OCI-LY1 (cell line): ENCODE data around the gene SMIM1.
A peak's percentile ranks its signal among the peaks of the same experiment; 100 is the strongest.

Experiments used
- H2AFZ ChIP-seq: fragments of 200-600 bp; sonication (generic), shearing (Covaris generic); 2 replicates; pipeline ENCODE4 v1.6.0; 2014; ENCODE audit warnings: antibody characterized with exemption, mild to moderate bottlenecking, low read length
- H3F3A ChIP-seq: fragments of 200-600 bp; sonication (generic), shearing (Covaris generic); 2 replicates; pipeline ENCODE4 v1.6.0; 2014; ENCODE audit warnings: mild to moderate bottlenecking, antibody characterized with exemption, low read length, moderate library complexity; ENCODE audit not compliant: insufficient read depth
- H3K27ac ChIP-seq: fragments of 200-600 bp; sonication (generic); 2 replicates; pipeline ENCODE4 v1.5.1; 2014; ENCODE audit warnings: low read length, mixed run types, mild to moderate bottlenecking, low read depth; ENCODE audit not compliant: poor library complexity, severe bottlenecking
- H3K27me3 ChIP-seq: fragments of 200-600 bp; sonication (generic); 2 replicates; pipeline ENCODE4 v1.6.0; 2014; ENCODE audit warnings: antibody characterized with exemption, mild to moderate bottlenecking, low read length, moderate library complexity; ENCODE audit not compliant: insufficient read depth
- H3K36me3 ChIP-seq: fragments of 200-600 bp; sonication (generic); 2 replicates; pipeline ENCODE4 v1.6.1; 2014; ENCODE audit warnings: mild to moderate bottlenecking, antibody characterized with exemption, low read length, moderate library complexity, mixed read lengths; ENCODE audit not compliant: insufficient read depth
- H3K4me1 ChIP-seq: fragments of 200-600 bp; sonication (generic); 2 replicates; pipeline ENCODE4 v1.5.1; 2014; ENCODE audit warnings: mild to moderate bottlenecking, low read length, moderate library complexity; ENCODE audit not compliant: insufficient read depth, severe bottlenecking
- H3K4me2 ChIP-seq: fragments of 200-600 bp; sonication (generic), shearing (Covaris generic); 2 replicates; pipeline ENCODE4 v1.6.1; 2014; ENCODE audit warnings: low read length
- H3K4me3 ChIP-seq: fragments of 200-600 bp; sonication (generic); 2 replicates; pipeline ENCODE4 v1.5.1; 2014; ENCODE audit warnings: low read length, low read depth, mild to moderate bottlenecking, mixed read lengths; ENCODE audit not compliant: poor library complexity, severe bottlenecking
- H3K79me2 ChIP-seq: fragments of 200-600 bp; shearing (Covaris generic); 2 replicates; pipeline ENCODE4 v1.6.1; 2016; ENCODE audit warnings: mixed run types, low read length, mixed read lengths; ENCODE audit not compliant: insufficient read depth
- H3K9ac ChIP-seq: fragments of 200-600 bp; sonication (generic), shearing (Covaris generic); 2 replicates; pipeline ENCODE4 v1.6.1; 2014; ENCODE audit warnings: mild to moderate bottlenecking, low read length, mixed read lengths
- H3K9me2 ChIP-seq: fragments of 200-600 bp; sonication (generic), shearing (Covaris generic); 2 replicates; pipeline ENCODE4 v1.6.1; 2014; ENCODE audit warnings: low read depth, mild to moderate bottlenecking, low read length, mixed read lengths
- H3K9me3 ChIP-seq: fragments of 200-600 bp; shearing (Covaris generic); 2 replicates; pipeline ENCODE4 v1.6.1; 2014; ENCODE audit warnings: low read length, mixed read lengths
- H4K20me1 ChIP-seq: fragments of 200-600 bp; sonication (generic), shearing (Covaris generic); 2 replicates; pipeline ENCODE4 v1.6.0; 2016; ENCODE audit warnings: mild to moderate bottlenecking, low read length; ENCODE audit not compliant: insufficient read depth
- CTCF ChIP-seq: fragments of 200-600 bp; sonication (generic), shearing (Covaris generic); IDR thresholded peaks from 2 replicates; pipeline ENCODE4 v1.5.1; 2017; ENCODE audit warnings: mild to moderate bottlenecking, antibody characterized with exemption, low read length, moderate library complexity, mixed read lengths
- EZH2 ChIP-seq: fragments of 200-600 bp; sonication (generic), shearing (Covaris generic); IDR thresholded peaks from 2 replicates; pipeline ENCODE4 v1.8.0; 2017; ENCODE audit warnings: borderline replicate concordance, mixed run types, mild to moderate bottlenecking, antibody characterized with exemption, low read length, moderate library complexity, mixed read lengths

Gene SMIM1

GRCh38 chr1:3725366-3725765, 47.2 kb upstream of the SMIM1 start:
- Histone ChIP-seq H3K27me3 (peaks cover 12% of the 10 kb centered on the region; the same call in 1 of the 2 replicates), H3K4me1 (no peaks in the 10 kb centered on the region), H2AFZ (no peak overlapping the region), H3K9ac (no peak overlapping the region), H3K79me2 (no peaks in the 10 kb centered on the region), H3K4me3 (no peak overlapping the region), H3K36me3 (no peaks in the 10 kb centered on the region), H3F3A (no peaks in the 10 kb centered on the region), H3K27ac (no peak overlapping the region), H3K9me2 (no peaks in the 10 kb centered on the region), H4K20me1 (no peaks in the 10 kb centered on the region), H3K9me3 (no peaks in the 10 kb centered on the region), H3K4me2 (no peak overlapping the region)
- no peak for TF ChIP-seq CTCF

GRCh38 chr1:3727042-3727824, 45.3 kb upstream of the SMIM1 start:
- Histone ChIP-seq H3K4me3 (no peak overlapping the region), H2AFZ (no peak overlapping the region), H3F3A (no peaks in the 10 kb centered on the region), H3K36me3 (no peaks in the 10 kb centered on the region), H3K9me2 (no peaks in the 10 kb centered on the region), H3K79me2 (no peaks in the 10 kb centered on the region), H3K9ac (no peak overlapping the region), H3K9me3 (no peaks in the 10 kb centered on the region), H3K4me1 (no peaks in the 10 kb centered on the region), H3K4me2 (no peak overlapping the region), H3K27ac (no peak overlapping the region), H4K20me1 (no peaks in the 10 kb centered on the region), H3K27me3 (peaks cover 12% of the 10 kb centered on the region; the same call in 1 of the 2 replicates)
- TF ChIP-seq EZH2 (no peak), CTCF (peak; percentile 52)

GRCh38 chr1:3727825-3728776, 44.4 kb upstream of the SMIM1 start:
- Histone ChIP-seq H2AFZ (no peak overlapping the region), H3K36me3 (no peaks in the 10 kb centered on the region)
- TF ChIP-seq CTCF (no peak), EZH2 (no peak)

More at GRCh38 chr1:3727825-3728776, 44.4 kb upstream of the SMIM1 start:
- no peaks in the 10 kb centered on the region for H3K4me1 ChIP-seq
- no peak overlapping the region for H3K4me3 ChIP-seq
- no peaks in the 10 kb centered on the region for H3K9me3 ChIP-seq
- H4K20me1 ChIP-seq, result no peaks in the 10 kb centered on the region
- H3F3A ChIP-seq, result no peaks in the 10 kb centered on the region
- no peak overlapping the region for H3K27ac ChIP-seq
- H3K9ac ChIP-seq, result no peak overlapping the region
- H3K9me2 ChIP-seq, result no peaks in the 10 kb centered on the region
- H3K4me2 ChIP-seq, result no peak overlapping the region
- H3K79me2 ChIP-seq, result no peaks in the 10 kb centered on the region
- peaks cover 12% of the 10 kb centered on the region; the same call in 1 of the 2 replicates for H3K27me3 ChIP-seq
